ENCODE measurements around the gene ZNF24.

Gene ZNF24

DNA sequence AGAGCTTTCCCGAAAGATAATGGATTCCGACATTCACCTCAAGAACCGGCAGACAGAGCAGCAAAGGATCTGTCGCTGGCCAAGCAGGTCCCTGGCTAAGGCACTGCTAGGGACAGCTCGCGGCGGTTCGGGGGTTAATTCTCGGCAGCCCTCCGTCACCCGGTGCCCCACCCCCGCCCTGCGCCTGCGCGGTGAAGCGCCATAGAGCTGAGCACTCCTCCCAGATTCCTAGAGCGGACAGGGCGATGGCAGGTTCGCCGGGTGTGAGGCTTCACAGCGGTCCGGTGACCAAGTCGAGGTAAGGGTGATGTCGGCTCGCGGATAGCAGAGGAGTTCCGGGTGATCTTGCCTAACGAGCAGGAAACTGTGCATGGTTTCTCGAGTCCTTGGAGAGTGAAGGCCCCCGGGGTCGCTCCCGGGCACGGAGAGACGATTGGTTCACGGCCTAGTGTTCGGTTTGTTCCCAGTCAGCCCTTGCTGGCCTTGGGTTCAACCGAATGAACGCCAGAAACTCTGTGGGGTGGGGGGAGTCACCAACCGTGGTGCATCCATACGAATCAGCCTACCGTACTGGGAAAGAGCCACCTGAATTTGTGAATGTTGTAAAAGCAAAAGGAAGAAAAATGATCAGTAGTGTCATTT lies 54.0 kb downstream of the ZNF24 start, which contains the start of gene ZSCAN30:
Gene ZSCAN30 (minus strand): TSS at position 136 of the 642 bp plus-strand sequence. CDS start 25,877 bp downstream, outside the sequence.
- peak; percentile 95 to 96 for DNase-seq

DNA sequence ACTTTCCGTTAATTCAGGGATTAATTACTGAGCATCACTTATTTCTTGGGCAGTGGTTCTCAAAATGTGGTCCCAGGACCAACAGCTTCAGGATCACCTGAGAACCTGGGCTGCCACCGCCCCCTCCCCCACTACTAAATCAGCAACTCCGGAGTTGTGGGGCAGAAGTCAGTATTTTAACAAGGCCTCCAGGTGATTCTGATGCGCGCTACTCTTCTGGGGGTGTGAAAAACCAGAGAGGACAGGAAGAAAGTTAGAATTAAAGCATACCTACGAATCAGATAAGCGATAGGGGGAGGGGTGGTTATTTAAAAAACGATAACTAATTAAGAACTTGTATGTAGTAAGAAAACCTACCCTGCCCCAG lies 54.5 kb downstream of the ZNF24 start:
- peak; percentile 28 to 37 for DNase-seq

DNA sequence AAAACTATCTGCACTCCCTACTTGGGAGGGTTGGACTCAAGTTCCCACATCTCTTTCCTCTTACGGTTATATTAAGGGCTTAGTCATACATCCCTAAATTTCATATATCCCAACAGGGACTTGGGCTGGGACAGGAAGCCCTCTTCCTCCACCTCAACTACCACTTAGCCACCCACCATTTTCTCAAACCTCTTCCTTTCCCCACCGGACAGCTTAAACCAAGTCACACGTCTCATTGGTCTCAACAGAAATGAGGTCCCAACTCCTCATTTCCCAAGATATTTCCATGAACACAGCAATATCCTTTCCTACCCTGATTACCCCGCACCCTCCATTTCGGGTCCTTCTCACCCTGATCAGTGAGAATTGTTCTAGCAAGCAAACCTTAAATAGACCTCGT lies 54.9 kb downstream of the ZNF24 start:
- no peak for DNase-seq

DNA sequence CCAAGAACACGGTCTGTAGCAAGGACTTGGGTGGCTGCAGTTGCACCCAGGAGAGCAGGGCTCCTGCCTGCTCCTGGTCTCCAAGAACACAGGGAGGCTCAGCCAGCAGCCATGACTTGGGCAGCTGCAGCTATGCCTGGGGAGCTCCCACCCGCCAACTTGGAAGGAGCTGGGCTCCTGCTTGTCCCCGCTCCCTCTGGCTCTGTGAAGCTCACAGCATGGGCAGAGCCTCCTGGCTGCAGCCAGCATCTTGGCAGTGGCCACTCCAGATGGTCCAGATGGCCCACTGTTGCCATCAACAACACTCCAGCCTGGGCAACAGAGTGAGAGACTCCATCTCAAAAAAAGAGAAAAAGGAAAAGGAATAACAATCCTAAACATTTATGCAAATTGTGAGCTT lies 59.4 kb downstream of the ZNF24 start:
- no peak for DNase-seq

DNA sequence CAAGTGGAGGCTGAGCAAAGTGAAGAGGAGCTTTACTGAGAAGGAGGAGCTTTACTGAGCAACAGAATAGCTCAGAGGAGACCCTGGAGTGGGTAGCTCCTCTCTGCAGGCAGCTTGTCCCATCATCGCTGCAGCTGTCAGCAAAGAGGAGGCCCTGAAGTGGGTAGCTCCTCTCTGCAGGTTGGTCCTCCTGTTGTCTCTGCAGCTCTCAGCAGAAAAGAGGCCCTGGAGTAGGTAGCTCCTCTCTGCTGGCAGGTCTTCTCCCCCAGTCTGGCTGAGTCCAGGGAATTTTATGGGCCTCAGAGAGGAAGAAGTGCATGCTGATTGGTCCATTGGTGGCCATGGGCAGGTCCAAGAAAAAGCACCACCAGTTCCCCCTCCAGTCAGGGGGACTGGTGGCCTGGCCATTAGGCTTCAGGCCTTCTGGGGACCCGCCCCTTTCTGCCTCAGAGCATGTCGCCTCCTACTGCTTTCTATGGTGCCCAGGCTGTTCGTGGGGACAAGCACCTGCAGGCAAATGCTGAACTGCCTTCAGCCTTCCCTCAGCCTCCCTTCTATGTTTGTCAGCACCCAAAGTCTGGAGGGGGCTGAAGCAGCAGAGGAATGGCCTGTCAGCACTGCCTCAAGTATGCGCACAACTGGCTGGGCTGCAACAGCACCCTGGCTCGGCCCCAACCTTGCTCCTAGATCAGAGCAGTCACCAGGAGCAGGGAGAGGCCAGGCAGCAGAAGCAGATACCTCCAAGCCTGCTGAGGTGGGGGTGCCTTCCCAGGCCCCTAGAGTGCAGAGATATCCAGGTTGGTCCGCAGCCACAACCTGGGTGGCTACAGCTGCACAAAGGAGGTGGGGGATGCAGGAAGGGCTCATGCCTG lies 60.1 kb downstream of the ZNF24 start:
- DNase-seq = no peak

DNA sequence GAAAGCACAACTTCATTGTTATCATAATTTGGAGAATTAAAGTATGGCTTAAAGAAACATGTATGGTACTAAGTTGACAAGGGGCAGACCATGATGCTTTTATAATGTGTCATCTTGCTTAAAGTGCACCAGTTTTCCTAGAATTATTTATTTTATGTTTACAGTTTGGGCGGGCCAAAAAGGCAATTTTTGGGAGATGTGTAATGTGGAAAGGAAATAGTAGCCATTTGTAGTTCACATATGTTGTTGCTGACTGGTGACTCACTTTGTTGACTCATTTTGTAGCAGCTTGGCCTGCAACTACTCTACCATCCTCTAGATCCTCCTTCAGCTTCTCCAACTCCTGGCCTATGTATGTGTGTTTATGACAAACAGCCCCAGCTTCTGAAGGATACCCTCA lies 61.9 kb downstream of the ZNF24 start:
- DNase-seq = no peak
